ENCODE data around the gene SLC26A6. TPM values are rescaled to one million over a fixed set of nuclear protein-coding genes. Genes with fewer than 3 reads are reported as not detected.

The SLC26A6 gene
- total RNA-seq, 1 experiment from 2014 or later = 36.3 TPM

DNA sequence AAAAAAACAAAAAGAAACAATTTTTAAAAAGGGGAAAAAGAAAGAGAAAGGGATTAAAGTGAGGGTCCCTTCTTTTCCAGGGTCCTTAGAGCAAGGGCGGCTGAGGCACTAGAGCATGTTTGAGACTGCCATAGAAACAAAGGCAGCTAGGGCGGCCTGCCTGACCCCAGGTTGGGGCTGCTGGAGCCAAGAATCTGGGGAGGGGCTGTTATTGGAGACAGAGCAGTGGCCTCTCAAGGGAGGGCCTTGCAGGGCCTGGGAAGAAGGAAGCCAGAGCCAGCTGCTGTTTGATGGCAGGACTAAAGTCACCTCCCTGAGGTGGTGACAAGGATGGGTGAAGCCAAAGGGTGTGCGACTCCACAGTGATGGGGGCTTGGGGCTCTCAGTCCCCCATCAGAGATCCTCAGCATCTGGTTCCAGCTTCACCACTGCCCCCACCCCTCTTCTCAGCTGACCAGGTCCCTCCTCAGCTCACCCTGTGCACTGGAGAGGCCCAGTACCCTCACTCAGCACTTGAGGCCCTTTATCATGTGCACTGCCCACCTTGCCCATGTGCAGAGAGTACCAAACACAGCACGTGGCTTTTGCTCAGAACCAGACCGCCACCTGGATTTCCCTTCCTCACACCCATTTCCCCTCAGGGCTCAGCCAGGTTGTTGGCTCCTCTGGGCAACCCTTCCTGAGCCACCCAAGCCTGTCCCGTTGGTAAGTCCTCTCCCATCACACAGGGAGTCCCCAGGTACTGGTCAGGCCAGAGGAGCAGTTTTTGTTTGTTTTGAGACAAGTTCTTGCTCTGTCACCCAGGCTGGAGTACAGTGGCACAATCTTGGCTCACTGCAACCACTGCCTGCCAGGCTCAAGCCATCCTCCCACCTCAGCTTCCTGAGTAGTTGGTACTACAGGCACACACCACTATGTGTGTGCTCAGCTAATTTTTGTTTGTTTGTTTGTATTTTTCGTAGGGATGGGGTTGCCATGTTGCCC is 15.4 kb downstream of the SLC26A6 start:
- in situ Hi-C loops (cut with HindIII; ENCODE audit: low pct_unique_long_range_greater_than_20kb, low sequenced_read_pairs) = no loop called here
- POLR2A ChIA-PET = no interaction called here
- Histone ChIP-seq H3K4me1 (ENCODE audit: control insufficient read depth, insufficient read depth, low read length) (no peaks in the 10 kb centered on the region), H3K4me3 (ENCODE audit: low read depth in 2 of 2, low read length in 2 of 2) (no peak overlapping the region), H3K27ac (ENCODE audit: low read length) (no peak overlapping the region), H3K27me3 (ENCODE audit: control insufficient read depth, insufficient read depth, low read length) (no peaks in the 10 kb centered on the region), H3K9me3 (ENCODE audit: control insufficient read depth, insufficient read depth, low read depth, low read length) (peaks cover 4% of the 10 kb centered on the region; the same call in 1 of the 2 replicates), H3K36me3 (ENCODE audit: control insufficient read depth, insufficient read depth, low read length) (no peaks in the 10 kb centered on the region)
- CTCF ChIA-PET = no interaction called here
- intact Hi-C loops (cut with micrococcal nuclease; ENCODE audit: unreplicated experiment) = no loop called here
- ATAC-seq (no peak), DNase-seq (ENCODE audit: low read depth, low spot score) (no peak)
- no peak for TF ChIP-seq CTCF (IDR thresholded peaks at IDR 0.05)
- no peak for TF ChIP-seq SIN3A (IDR thresholded peaks at IDR 0.05; ENCODE audit: borderline replicate concordance, insufficient read depth, low read depth, low read length)
- TF ChIP-seq REST (IDR thresholded peaks at IDR 0.05; ENCODE audit: insufficient read depth in 1 of 2, low read depth in 2 of 2, low read length in 1 of 2) = no peak
- TF ChIP-seq POLR2AphosphoS5 (IDR thresholded peaks at IDR 0.05; ENCODE audit: low read depth, low read length) = no peak
- no peak for TF ChIP-seq TCF7L2 (IDR thresholded peaks at IDR 0.05; ENCODE audit: low read depth, low read length)
- no TSS peak for BruUV-seq (replicated peaks)

DNA sequence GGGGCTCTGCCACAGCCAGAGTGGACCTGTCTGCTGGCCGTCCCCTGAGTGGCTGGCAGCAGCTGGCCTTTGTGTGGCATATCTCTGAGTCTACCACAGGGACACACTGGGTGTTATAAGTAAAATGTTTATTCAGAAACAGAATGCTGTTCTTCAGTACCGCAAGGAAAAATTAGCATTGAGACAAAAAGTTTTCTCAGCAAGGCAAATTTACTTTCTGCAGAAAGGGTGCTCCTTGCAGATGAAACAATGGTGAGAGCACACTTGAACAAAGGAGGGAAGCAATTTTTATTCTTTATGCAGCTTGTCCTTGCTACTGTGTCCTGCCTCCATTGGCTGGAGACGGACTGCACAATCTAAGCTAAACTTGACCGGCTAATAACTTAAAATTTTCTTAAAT is 17.7 kb downstream of the SLC26A6 start:
- in situ Hi-C loops (cut with HindIII; ENCODE audit: low pct_unique_long_range_greater_than_20kb, low sequenced_read_pairs) (no loop called here), intact Hi-C loops (cut with micrococcal nuclease; ENCODE audit: unreplicated experiment) (no loop called here)
- no TSS peak for BruUV-seq (replicated peaks)
- DNase-seq (ENCODE audit: low read depth, low spot score) (no peak), ATAC-seq (no peak)
- H3K27ac ChIP-seq (ENCODE audit: low read length) = no peak overlapping the region
- H3K36me3 ChIP-seq (ENCODE audit: control insufficient read depth, insufficient read depth, low read length) = no peaks in the 10 kb centered on the region
- H3K4me1 ChIP-seq (ENCODE audit: control insufficient read depth, insufficient read depth, low read length) = no peaks in the 10 kb centered on the region
- POLR2A ChIA-PET = no interaction called here
- peaks cover 4% of the 10 kb centered on the region; the same call in 1 of the 2 replicates for H3K9me3 ChIP-seq (ENCODE audit: control insufficient read depth, insufficient read depth, low read depth, low read length)
- no peak overlapping the region for H3K4me3 ChIP-seq (ENCODE audit: low read depth in 2 of 2, low read length in 2 of 2)
- CTCF ChIA-PET = no interaction called here
- H3K27me3 ChIP-seq (ENCODE audit: control insufficient read depth, insufficient read depth, low read length) = no peaks in the 10 kb centered on the region
- TF ChIP-seq TCF7L2 (IDR thresholded peaks at IDR 0.05; ENCODE audit: low read depth, low read length) (no peak), REST (IDR thresholded peaks at IDR 0.05; ENCODE audit: insufficient read depth in 1 of 2, low read depth in 2 of 2, low read length in 1 of 2) (no peak), POLR2AphosphoS5 (IDR thresholded peaks at IDR 0.05; ENCODE audit: low read depth, low read length) (no peak)
